Fibroblast of skin of abdomen (primary cell): ENCODE measurements around the gene SYNPO2L.

Experiments
- DNase-seq: peaks from one replicate; pipeline ENCODE4 v3.0.0-alpha.2; 2013

Gene SYNPO2L

DNA sequence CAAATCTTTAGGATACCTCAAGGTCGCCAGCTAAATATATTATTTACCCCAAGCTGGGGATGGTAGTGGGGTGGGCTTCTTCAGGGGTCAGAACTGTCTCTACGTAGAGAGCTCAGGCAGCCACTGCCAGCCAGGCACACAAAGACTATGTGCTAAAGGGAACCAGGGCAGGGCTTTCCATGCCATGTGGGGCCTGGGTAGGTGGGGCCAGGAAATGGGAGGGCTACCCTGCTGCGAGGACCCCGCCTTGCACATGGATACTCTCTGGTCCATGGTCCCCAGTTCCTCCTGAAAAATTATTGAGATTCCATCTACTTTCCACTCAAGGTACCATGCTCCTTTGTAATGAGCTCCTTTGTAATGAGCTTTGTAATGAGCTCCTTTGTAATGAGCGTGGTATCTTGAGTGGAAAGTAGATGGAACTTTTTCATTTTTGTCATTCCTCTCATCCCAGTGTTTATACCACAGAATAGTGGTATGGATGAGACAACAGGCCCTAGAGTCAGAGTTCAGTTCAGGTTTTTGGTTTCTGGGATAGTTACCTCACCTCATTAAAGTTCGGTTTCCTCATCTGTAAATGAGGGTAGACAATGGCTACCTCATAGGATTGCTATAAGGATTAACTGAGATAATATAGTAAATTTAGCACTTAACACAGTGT lies 5.8 kb downstream of the SYNPO2L start:
- DNase-seq = peak; percentile 64

DNA sequence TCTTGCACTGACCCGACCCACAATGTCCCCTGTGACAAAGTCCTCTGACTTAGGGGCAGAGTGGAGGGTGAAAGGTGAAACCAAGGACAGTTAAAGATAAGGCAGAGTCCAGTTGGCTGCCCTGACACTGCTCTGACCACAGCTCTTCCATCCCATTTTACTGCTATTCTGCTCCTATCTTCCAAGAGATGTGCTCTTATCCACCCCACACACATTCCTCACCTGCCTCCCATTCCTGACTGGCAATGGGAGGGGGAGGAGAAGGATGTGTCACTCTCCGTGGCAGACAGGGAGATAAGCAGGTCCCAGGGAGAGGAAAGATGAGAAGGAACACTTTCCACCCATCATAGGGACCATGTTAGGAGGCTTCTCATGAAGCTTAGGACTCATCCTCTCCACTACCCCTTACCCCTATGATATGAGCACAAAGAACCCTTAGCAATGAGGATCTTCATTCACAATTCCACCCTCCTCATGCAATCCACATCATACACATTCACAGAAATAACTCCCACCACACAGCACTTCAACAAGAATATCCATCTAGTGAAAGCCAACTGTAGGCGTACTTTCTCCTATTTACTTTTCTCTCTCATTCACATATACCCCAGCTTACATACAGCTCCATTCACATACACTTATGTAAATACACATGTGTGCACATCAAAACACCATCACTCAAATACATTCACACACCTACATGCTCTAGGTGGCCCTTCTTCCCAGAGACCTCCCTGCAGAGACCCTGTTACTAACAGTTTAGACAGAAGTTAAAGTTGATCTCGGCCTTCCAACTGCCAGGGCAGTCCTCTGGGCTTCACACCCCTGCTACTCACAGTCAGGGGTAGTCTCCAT lies 6.6 kb downstream of the SYNPO2L start:
- peak; percentile 39 for DNase-seq

DNA sequence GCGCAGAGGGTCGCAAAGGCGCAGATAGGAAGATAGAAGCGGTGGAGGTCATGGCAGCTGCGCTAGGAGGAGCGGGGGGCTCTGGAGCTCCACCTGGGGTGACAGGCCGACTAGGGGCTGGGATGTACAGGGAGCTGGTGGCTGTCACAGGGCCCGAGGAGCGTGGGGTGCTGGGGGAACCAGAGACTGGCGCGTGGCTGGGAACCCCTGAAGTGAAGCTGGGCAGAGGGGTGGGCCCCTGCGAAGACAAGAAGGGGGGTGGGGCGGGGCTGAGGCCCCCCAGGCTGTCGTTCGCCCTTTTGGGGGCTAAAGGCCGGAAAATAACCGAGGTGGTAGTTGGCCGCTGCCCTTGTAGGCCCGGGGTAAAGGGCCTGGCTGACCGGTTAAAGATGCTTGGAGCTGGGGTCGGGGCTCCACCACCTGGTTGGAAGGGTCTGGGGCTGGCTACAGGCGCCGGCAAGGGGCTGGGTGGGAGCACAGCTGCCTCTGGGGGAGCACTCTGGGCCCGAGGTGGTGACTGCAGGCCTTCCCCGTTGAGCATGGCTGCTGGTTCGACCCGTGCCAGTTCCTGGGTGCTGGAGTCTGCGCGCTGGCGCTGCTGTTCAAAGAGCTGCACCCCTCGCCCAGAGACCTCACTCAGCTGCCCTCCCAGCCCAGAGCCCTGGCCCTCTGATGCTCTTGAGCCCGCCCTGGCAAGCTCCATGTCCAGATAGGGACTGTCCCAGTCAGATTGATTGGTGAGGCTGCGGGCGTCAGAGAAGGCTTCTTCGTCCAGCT lies 7.8 kb downstream of the SYNPO2L start:
- no peak for DNase-seq

DNA sequence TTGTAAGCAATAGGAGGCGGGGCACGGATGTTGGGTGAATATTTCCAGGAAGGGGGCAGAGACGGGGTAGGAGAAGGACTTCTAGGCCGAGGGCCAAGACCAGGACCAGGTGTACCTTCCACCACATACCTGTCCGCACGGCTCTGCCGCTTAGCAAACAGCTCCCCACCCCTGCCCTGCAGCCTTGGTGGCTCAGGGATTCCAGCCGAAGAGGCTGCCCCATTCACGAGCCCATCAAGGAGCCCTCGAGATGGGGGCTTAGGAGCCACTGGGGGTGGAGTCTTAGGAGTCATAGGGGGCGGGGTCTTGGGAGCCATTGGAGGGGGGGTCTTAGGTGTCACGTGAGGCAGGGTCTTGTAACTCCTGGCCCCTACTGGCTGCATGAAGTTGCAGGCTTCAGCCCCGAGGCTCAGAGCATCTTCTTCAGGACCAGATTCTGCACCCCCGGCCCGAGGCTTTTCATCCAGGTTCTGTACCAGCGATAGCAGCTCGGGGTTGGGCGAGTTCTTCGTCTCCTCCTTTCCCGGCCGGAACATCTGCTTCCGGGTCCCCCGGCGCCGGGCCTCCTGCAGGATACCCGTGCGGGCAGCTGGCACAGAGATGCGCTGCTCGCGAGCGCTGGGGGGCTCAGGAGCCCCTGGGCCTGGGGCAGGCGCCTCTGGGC lies 8.5 kb downstream of the SYNPO2L start:
- peak; percentile 44 for DNase-seq

DNA sequence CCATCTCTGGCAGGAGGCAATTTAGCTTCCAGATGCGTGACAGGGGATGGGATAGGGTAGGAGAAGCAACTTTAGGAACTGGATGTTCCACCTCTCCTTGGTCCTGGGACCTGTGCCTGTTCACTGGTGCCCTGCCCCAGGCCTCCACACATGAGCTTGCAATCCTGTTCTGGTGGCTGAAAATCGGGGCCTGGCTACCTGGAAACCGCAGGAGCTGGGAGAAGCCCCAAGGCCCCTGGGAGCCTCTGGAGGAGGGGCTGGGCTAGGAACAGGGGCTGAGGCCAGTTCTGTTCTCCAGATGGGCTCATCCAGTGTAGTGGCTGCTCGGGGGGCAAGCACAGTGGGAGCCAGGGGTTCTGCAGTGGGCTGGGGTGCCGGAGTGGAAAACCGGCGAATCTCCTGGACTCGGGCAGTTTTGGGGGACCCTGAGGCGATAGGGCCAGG lies 9.2 kb downstream of the SYNPO2L start:
- no peak for DNase-seq

DNA sequence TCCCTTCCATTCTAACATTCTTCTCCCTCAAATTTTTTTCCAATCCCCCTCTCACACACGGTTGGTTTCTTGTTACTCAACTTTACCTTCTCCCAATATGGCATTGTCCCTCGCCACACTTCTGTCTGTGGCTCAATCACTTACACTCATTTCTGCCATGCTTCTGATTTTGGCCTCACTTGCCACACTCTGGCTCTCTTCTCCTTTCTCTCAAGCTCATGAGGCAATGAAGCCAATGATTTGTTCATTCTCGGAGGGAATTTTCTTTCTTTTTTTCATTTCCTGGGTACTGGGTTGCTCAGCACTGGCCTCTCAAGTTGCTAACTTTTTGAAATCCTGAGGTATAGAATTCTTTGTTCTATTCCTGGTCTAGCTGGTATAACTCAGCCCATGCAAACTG lies 10.6 kb downstream of the SYNPO2L start:
- no peak for DNase-seq

DNA sequence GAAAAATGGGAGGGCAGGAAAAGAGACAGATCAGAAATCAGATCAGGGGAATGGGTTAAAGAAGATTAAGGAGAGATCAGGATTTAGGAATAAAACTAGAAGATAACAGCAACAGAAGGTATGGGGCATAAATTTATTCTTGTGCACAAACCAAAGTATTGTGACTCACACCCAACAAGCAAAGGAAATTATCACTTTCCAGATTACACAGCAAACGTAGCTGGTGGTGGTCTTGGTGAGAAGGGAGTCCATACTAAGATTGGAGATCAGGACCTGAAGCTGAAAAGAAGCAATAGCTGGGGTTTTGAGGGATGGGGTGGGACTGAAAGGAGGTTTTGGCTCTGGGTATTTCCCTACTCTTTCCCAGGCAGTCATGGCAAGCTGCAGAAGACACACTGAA lies 11.1 kb downstream of the SYNPO2L start:
- DNase-seq = no peak

DNA sequence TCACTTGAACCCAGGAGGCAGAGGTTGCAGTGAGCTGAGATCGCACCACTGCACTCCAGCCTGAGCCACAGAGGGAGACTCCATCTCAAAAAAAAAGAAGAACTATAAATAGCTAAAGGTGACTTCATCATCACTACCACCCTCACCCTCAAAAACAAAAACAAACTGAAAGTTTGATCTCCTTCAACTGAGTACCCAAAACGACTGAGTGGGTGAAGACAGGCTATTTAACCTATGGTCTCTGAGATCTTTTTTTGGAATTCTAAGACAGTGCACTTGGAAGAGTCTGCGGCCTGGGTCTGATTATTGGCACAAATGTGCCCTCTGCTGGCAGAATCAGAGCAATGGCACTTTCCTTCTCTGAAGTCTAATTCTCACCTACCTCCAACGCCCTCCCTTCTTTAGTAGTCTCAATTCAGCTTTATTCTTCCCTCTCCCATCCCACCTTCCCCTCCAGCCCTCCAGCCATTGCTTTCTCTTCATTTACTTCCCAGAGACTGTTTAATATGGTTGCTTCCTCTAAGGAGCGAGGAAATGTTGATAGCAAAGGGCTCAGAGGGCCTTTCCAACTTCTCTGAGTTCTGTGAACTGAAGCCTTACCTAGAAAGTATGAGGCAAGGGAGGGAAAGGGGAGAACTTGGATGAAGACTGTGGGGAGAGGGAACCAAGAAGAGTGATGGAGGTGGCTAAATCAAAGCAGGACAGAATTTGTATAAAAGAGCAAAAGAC lies 11.7 kb downstream of the SYNPO2L start:
- DNase-seq = peak; percentile 62

DNA sequence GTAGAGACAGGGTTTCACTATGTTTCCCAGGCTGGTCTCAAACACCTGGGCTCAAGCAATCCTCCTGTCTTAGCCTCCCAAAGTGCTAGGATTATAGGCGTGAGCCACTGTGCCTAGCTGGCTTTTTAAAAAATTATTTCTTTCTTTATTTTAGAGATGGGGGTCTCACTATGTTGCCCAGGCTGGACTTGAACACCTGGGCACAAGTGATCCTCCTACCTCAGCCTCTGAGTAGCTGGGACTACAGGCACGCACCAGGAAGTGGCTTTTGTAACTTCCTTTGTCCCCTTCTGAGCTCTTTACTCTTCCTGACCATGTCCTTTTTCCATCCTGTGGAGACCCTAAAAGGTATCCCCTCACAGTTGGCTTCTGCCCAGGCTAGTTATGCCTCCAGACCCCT lies 12.5 kb downstream of the SYNPO2L start:
- DNase-seq = no peak

DNA sequence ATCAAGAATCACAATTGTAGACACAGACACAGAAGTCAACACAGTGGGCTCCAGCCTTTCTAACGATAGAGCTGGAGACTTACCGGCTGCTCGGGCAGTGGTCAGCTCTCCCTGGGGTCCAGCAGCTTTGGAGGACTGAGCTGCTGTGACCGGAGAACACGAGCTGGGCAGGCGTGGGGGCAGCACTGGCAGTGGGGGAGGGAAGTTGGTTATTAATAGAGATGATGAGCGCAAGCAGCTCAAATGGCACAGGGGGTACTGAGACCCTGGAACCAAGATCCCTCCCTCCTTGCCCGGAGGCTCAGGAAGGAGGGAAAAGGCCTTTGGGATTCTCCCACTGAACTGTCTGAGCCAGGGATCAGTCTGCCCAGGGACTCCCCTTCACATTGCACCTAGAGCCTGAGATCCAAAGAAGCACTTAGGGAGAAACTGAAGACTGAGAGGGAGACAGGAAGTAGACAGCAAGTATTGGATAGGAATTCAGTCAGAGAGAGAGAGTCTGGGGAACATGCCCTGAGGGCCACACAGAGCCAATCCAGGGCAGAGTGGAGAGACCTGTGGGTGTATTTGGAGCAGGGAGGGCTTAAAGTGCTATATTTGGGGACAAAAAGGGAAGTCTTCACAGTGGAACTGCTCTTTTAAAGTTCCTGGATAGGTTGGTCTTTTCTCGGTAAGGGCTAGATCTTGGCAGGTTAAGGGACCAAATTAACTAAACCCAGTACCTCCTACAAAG lies 14.3 kb downstream of the SYNPO2L start, which contains the start of gene MYOZ1:
TSS of gene MYOZ1 (minus strand) at position 147 of the 733 bp plus-strand sequence. CDS start 1,457 bp downstream, outside the sequence.
- DNase-seq = no peak

DNA sequence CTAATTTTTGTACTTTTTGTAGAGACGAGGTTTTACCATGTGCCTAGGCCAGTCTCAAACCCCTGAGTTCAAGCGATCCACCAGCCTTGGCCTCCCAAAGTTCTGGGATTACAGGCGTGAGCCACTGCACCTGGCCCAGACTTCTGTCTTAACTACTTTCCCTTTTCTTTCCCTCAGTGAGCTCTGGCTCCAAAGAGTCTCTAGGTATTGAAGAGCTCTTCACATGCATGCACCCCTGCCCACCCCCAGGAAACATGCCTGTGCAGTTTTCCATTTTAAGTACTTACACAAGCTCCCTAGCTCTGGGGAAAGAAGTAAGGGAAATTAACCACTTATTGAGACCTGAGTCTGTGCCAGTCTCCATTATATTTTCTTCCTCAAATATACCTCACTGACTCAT lies 16.5 kb downstream of the SYNPO2L start:
- DNase-seq = no peak

DNA sequence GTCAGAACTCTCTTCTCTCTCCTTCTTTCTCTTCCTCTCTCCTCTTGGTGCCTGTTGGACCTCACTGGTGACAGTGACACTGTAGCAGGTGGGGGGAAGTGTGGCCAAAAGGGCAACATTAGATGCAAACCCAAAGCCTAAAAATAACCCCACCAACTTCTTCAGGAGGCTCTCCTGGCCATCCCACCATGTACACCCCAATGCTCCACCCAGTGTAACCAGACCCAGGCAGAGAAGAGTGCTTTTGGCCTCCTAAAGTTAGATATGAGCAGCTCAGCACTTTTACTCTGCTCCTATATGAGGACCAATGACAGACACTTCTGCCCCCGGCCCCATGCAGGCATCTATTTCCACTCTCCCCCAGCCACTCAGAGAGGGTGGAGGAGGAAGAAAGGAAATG lies 20.0 kb downstream of the SYNPO2L start:
- no peak for DNase-seq

DNA sequence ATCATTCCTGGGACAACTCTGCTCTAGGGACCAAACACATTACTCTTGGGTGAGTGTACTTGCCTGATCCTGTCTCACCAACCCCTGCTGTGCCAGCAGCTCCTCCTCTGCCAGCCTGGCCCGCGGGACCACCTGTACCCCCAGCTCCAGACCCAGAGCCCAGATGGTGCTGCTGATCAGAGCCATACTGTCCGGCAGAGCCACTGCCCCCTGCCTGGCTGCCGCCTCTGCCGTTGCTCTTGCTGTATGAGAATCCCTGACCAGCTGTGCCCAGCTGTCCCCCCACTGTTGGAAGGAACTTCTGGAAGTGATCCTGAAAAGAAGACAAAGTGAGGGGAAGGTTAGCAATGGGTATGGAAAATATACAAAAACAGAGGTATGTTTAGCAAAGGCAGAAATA lies 21.4 kb downstream of the SYNPO2L start:
- DNase-seq = no peak

DNA sequence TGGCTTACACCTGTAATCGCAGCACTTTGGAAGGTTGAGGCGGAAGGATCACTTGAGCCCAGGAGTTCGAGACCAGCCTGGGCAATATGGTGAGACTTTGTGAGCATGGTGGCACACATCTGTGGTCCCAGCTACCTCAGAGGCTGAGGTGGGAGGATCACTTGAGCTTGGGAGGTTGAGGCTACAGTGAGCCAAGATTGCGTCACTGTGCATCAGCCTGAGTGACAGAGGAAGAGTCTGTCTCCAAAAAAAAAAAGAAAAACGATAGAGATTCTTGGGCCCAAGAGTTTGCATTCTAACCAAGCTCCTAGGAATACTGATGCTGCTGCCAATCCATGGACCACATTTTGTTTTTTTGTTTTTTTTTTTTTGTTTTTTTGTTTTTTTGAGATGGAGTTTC lies 26.7 kb downstream of the SYNPO2L start:
- no peak for DNase-seq

DNA sequence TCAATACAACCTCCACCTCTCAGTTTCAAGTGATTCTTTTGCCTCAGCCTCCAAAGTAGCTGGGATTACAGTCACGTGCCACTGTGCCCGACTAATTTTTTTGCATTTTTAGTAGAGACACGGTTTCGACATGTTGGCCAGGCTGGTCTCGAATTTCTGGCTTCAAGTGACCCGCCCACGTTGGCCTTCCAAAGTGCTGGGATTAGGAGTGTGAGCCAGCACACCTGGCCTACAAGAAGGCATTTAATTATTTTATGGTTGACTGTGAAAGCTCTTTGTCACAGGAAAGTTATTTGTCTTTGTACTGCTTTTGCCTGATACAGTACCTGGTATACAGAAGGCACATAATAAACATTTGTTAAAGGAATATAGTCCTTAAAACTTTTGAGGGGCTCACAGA lies 27.4 kb downstream of the SYNPO2L start:
- no peak for DNase-seq

DNA sequence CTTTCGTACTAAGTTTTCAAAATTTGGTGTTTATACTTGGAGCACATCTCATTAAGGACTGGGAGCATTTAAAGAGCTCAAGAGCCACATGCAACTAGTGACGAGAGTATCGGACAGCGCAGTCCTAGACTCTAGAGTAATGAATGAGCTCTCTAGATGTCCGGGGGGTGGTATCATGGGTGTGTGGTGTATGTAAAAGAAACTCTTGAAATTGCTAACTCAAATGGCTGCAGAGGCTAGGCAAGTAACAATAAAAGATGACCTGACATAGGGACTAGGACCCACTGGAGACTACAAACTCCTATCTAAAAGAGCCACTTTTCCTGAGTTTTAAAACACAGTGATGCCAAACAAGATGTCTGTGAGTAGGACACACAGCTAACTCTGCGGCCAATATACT lies 28.5 kb downstream of the SYNPO2L start:
- no peak for DNase-seq

DNA sequence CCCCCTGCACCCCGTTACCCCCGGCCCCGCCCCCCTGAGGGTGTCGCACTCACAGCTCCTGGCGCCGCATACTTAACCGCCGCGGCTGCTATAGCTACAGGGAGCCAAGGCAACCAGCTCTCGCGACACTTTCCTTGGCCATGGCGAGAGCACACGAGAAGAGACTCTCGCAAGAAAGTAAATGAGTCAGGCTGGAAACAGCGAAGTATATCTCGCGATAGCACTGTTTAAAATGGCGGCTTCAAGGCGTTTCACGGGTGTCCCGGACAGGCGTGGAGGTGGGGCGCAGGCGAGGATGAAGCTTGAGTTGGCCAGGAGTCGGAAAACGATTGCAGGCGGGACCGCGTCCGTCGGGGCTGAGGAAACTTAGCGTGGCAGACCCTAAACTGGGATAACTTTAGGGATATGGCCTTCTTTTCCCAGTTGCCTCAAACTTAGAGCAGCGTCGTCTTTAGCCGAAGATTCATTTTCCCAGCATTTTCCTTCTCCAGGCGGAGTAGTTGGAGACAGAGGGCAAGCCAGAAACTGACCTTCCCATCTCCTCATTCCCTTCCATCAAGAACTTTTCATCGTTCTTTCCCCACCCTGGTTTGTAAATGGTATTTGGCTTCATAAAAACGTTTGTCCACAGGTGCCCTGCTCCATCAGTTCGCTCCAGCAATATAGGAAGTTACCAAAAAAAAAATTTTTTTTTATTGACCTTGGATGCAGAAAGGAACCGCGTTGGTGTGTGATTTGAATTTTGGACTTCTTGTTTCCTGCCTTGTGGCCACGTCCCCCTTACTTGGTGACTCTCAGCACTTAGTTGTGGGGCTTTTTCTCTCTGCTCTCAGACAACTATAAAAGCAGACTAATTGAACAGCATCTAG lies 29.7 kb downstream of the SYNPO2L start:
- peak; percentile 98 for DNase-seq

DNA sequence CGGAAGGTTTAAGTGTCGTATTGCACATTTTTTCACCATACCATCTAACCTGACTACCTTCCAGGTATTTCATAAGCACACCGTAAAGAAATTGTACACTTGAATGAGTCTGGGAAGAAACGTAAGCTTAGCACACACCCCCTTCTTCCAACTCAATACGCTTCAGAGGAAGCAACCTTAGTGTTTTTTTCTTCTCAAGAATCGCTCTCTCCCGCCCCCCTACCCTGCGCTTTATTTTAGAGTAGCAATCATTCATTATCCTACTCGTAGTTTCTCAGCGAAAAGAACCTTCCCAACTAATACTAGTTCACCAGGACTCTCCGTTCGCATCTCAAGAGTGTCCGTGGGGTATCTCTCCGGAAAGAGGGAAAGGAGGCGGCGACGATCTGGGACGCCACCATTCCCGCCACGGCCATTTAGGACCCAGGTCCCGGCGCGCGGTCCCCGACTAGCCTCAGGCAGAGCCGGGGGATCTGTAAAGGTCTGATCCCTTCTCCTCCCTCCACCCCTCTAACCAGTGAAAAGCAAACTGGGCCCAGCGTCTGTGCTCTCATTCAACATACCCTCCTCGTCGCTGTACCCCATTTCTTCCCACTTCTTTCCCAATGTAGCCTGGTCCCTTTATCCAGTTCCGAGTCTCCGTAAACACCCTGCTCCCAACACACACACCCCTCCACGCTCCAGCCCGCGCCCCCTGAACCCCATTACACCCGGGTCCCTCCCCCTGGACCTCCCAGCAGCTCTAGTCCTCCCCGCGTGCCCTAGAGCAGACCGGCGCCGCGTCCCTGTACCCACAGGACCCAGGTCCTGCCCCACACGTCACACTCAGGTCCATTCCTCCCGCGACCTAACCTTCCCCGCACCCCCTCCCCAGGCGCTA lies 30.6 kb downstream of the SYNPO2L start:
- peak; percentile 14 for DNase-seq

DNA sequence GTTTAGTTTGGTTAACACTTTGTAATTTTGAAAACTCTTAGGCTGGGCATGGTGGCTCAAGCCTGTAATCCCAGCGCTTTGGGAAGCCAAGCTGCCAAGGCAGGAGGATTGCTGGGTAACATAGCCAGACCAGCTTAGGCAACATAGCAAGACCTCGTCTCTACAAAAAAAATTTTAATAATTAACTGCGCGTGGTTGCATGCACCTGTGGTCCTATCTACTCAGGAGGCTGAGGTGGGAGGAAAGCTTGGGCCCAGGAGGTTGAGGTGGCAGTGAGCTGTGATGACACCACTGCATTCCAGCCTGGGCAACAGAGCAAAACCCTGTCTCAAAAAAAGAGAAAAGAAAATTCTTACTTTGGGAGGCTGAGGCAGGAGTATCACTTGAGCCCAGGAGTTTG lies 32.8 kb downstream of the SYNPO2L start:
- no peak for DNase-seq
